ENCODE results near the gene AGK. TPM values are rescaled to one million over a fixed set of nuclear protein-coding genes. Genes with fewer than 3 reads are reported as not detected.
"Not testable (repeated sequence)": the region's sequence is repeated elsewhere in the genome, so short reads cannot be mapped to it uniquely, and the experiment has no call there.

The AGK gene
- total RNA-seq, 2 donors from 2014 or later = 27.8 to 28.3 TPM

GRCh38 chr7:141557360-141557759 is 6.2 kb downstream of the AGK start:
- no peak for ATAC-seq (ENCODE audit: insufficient number of reproducible peaks, low FRiP score, low read depth)

GRCh38 chr7:141557831-141558531 is 6.8 kb downstream of the AGK start:
- DNase-seq (ENCODE audit: low spot score); H3K4me1 ChIP-seq (ENCODE audit: control insufficient read depth in 1 of 2, low read depth in 2 of 2); H3K27me3 ChIP-seq (replicated peaks; ENCODE audit: insufficient read depth); H3K9me3 ChIP-seq; ATAC-seq (ENCODE audit: insufficient number of reproducible peaks, low FRiP score, low read depth); H3K36me3 ChIP-seq; H3K27ac ChIP-seq; H3K4me3 ChIP-seq: not testable (repeated sequence)

More at GRCh38 chr7:141557360-141557759, 6.2 kb downstream of the AGK start:
- H3K4me3 ChIP-seq = no peak overlapping the region
- no peak for DNase-seq (ENCODE audit: low spot score)
- H3K4me1 ChIP-seq (ENCODE audit: control insufficient read depth in 1 of 2, low read depth in 2 of 2) = peaks cover 0 to 3% of the 10 kb centered on the region in 2 donors
- no peaks in the 10 kb centered on the region for H3K27me3 ChIP-seq (replicated peaks; ENCODE audit: insufficient read depth)
- TF ChIP-seq CTCF (IDR thresholded peaks at IDR 0.05) = no peak
- H3K36me3 ChIP-seq = peaks cover 4% of the 10 kb centered on the region
- no peak overlapping the region for H3K27ac ChIP-seq
- peaks cover 7% of the 10 kb centered on the region for H3K9me3 ChIP-seq

- no peak for TF ChIP-seq CTCF (IDR thresholded peaks at IDR 0.05)
- Histone ChIP-seq H3K27me3 (replicated peaks; ENCODE audit: insufficient read depth) (no peaks in the 10 kb centered on the region), H3K4me1 (ENCODE audit: control insufficient read depth in 1 of 2, low read depth in 2 of 2) (no peaks in the 10 kb centered on the region), H3K4me3 (no peak overlapping the region), H3K9me3 (peaks cover 7% of the 10 kb centered on the region), H3K36me3 (peaks cover 5% of the 10 kb centered on the region), H3K27ac (no peak overlapping the region)
- ATAC-seq (ENCODE audit: insufficient number of reproducible peaks, low FRiP score, low read depth) (no peak), DNase-seq (ENCODE audit: low spot score) (no peak)
Observed at GRCh38 chr7:141558544-141559183, 7.5 kb downstream of the AGK start.

- Histone ChIP-seq H3K36me3 (peaks cover 14% of the 10 kb centered on the region), H3K27me3 (replicated peaks; ENCODE audit: insufficient read depth) (no peaks in the 10 kb centered on the region), H3K9me3 (peaks cover 7% of the 10 kb centered on the region), H3K4me3 (no peak overlapping the region), H3K4me1 (ENCODE audit: control insufficient read depth in 1 of 2, low read depth in 2 of 2) (no peaks in the 10 kb centered on the region), H3K27ac (no peak overlapping the region)
- DNase-seq (ENCODE audit: low spot score) (no peak), ATAC-seq (ENCODE audit: insufficient number of reproducible peaks, low FRiP score, low read depth) (no peak)
- TF ChIP-seq CTCF (IDR thresholded peaks at IDR 0.05) = no peak
Observed at GRCh38 chr7:141559961-141560360, 8.8 kb downstream of the AGK start.

- Histone ChIP-seq H3K4me1 (ENCODE audit: control insufficient read depth in 1 of 2, low read depth in 2 of 2) (no peaks in the 10 kb centered on the region), H3K27me3 (replicated peaks; ENCODE audit: insufficient read depth) (no peaks in the 10 kb centered on the region), H3K36me3 (peaks cover 25% of the 10 kb centered on the region), H3K9me3 (peaks cover 7% of the 10 kb centered on the region), H3K4me3 (no peak overlapping the region), H3K27ac (no peak overlapping the region)
- DNase-seq (ENCODE audit: low spot score) = no peak
- ATAC-seq (ENCODE audit: insufficient number of reproducible peaks, low FRiP score, low read depth) = no peak
- TF ChIP-seq CTCF (IDR thresholded peaks at IDR 0.05) = no peak
Observed at GRCh38 chr7:141562036-141562435, 10.8 kb downstream of the AGK start.
